Endodermal cell (in vitro differentiated cells): ENCODE measurements around the gene RFPL3. TPM values are rescaled to one million over a fixed set of nuclear protein-coding genes. Genes with fewer than 3 reads are reported as not detected.
A peak's percentile ranks its signal among the peaks of the same experiment; 100 is the strongest.

Experiments used
- DNase-seq: peaks from one replicate; pipeline ENCODE4 v3.0.0-alpha.2; 2017
- H3K27ac ChIP-seq: 2 replicates; pipeline ENCODE4 v1.5.1; 2013; ENCODE audit warnings: mild to moderate bottlenecking, low read depth, low read length, moderate library complexity
- H3K27me3 ChIP-seq: 2 replicates; pipeline ENCODE4 v1.6.1; 2013; ENCODE audit warnings: mild to moderate bottlenecking, low read length, moderate library complexity; ENCODE audit not compliant: insufficient read depth, control insufficient read depth, poor library complexity, severe bottlenecking
- H3K36me3 ChIP-seq: 2 replicates; pipeline ENCODE4 v1.7.0; 2013; ENCODE audit warnings: mild to moderate bottlenecking, low read length, moderate library complexity; ENCODE audit not compliant: control insufficient read depth, insufficient read depth
- H3K4me1 ChIP-seq: one replicate; pipeline ENCODE4 v1.7.0; 2013; ENCODE audit warnings: low read length; ENCODE audit not compliant: control insufficient read depth, insufficient read depth
- H3K4me3 ChIP-seq: 2 replicates; pipeline ENCODE4 v1.5.1; 2013; ENCODE audit warnings: mild to moderate bottlenecking, low read length, moderate library complexity
- H3K9ac ChIP-seq: 2 replicates; pipeline ENCODE4 v1.6.1; 2013; ENCODE audit warnings: mild to moderate bottlenecking, low read length, moderate library complexity; ENCODE audit not compliant: poor library complexity, severe bottlenecking; ENCODE audit errors: extremely low read depth
- H3K9me3 ChIP-seq: 2 replicates; pipeline ENCODE4 v1.6.1; 2013; ENCODE audit warnings: mild to moderate bottlenecking, low read length, moderate library complexity; ENCODE audit not compliant: control insufficient read depth
- H3K27ac Mint-ChIP-seq: 2 replicates; pipeline ENCODE4 v1.8.0; 2020; ENCODE audit warnings: mixed read lengths
- H3K27me3 Mint-ChIP-seq: 2 replicates; pipeline ENCODE4 v1.8.0; 2021; ENCODE audit warnings: mild to moderate bottlenecking, mixed read lengths; ENCODE audit not compliant: insufficient read depth
- H3K36me3 Mint-ChIP-seq: 2 replicates; pipeline ENCODE4 v1.8.0; 2020; ENCODE audit warnings: low read depth, mixed read lengths
- H3K4me1 Mint-ChIP-seq: 2 replicates; pipeline ENCODE4 v1.8.0; 2020; ENCODE audit warnings: mixed read lengths
- H3K4me3 Mint-ChIP-seq: 2 replicates; pipeline ENCODE4 v1.8.0; 2020; ENCODE audit warnings: mild to moderate bottlenecking, moderate library complexity, mixed read lengths
- H3K9me3 Mint-ChIP-seq: 2 replicates; pipeline ENCODE4 v1.8.0; 2020; ENCODE audit warnings: mild to moderate bottlenecking, mixed read lengths
- WGBS, 2 experiments: methylation state at CpG; one replicate each; pipeline versions ENCODE4 v1.1.5 to v1.1.7; 2013; ENCODE audit warnings: missing lambda C conversion rate in 2 of 2, mixed read lengths in 1 of 2; ENCODE audit not compliant: insufficient coverage in 1 of 2, insufficient read length in 1 of 2; 5-methylcytosine and 5-hydroxymethylcytosine counted together
- total RNA-seq, 2 donors: library from RNA; stranded (reverse); fragmentation: NEBNext Ultra II Directional in 1 of 2; extraction: Animal tissue kit (Norgen Biotek cat#: 25700) in 1 of 2; gene quantifications; 2 replicates in 1 of 2; 3 replicates in 1 of 2; pipeline ENCODE4 v1.2.1, GENCODE V29; 2021
- TF ChIP-seq, protein P1 (sequence below): fragments of 200-600 bp; sonication (generic); conservative IDR thresholded peaks from 2 replicates; pipeline ENCODE4 v1.5.0; 2021; ENCODE audit warnings: antibody characterized with exemption, mild to moderate bottlenecking

The RFPL3 gene
- total RNA-seq, 2 donors from 2014 or later, result not detected

DNA sequence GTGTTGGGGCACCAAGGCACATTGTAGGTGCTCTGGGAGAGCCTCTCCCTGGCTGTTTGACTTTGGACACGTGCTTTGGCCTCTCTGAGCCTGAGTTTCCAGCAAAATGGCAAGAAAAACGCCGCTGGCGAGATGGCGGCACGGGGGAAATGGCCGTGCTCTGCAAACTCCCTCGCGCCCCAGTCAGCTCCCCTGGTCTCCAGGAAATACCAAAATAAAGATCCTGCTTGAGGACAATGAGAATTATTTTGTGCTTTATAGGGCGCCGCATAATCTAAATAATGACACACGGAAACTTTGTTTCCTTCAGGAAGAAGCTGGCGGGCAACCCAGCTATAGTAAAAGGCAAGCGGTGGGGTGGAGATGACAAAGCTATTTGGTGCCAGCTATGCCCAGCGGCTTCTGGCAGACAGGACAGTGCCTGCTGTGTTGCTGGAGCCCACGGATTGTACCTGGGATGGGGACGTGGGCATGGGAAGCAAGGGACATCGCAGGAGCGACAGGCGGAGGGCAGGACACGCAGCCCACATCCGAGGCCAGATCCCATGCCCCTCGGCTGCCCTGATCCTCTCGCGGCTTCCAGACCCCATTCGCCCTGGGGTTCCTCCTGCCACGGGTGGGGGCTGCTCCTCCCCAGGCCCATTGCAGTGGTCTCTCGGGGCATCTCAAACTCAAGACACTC is 26.3 kb upstream of the RFPL3 start:
- H3K4me3 Mint-ChIP-seq, result no peak overlapping the region
- peaks cover 5% of the 10 kb centered on the region for H3K4me1 Mint-ChIP-seq
- no peaks in the 10 kb centered on the region for H3K27me3 ChIP-seq
- H3K9me3 Mint-ChIP-seq, result peaks cover 3% of the 10 kb centered on the region
- no peak overlapping the region for H3K27ac ChIP-seq
- peaks cover 3% of the 10 kb centered on the region for H3K4me1 ChIP-seq
- H3K4me3 ChIP-seq, result no peak overlapping the region
- H3K36me3 ChIP-seq, result no peaks in the 10 kb centered on the region
- peak; percentile 32 for DNase-seq
- H3K36me3 Mint-ChIP-seq, result no peaks in the 10 kb centered on the region
- no peak overlapping the region for H3K27ac Mint-ChIP-seq
- peaks cover 6% of the 10 kb centered on the region for H3K27me3 Mint-ChIP-seq
- TF ChIP-seq, protein P1, sequence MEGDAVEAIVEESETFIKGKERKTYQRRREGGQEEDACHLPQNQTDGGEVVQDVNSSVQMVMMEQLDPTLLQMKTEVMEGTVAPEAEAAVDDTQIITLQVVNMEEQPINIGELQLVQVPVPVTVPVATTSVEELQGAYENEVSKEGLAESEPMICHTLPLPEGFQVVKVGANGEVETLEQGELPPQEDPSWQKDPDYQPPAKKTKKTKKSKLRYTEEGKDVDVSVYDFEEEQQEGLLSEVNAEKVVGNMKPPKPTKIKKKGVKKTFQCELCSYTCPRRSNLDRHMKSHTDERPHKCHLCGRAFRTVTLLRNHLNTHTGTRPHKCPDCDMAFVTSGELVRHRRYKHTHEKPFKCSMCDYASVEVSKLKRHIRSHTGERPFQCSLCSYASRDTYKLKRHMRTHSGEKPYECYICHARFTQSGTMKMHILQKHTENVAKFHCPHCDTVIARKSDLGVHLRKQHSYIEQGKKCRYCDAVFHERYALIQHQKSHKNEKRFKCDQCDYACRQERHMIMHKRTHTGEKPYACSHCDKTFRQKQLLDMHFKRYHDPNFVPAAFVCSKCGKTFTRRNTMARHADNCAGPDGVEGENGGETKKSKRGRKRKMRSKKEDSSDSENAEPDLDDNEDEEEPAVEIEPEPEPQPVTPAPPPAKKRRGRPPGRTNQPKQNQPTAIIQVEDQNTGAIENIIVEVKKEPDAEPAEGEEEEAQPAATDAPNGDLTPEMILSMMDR, result no peak
- WGBS, 2 experiments, result 94 to 97% methylated on average over 25 to 28 of the region's 28 CpGs
- no peak overlapping the region for H3K9ac ChIP-seq
- H3K9me3 ChIP-seq, result no peaks in the 10 kb centered on the region

DNA sequence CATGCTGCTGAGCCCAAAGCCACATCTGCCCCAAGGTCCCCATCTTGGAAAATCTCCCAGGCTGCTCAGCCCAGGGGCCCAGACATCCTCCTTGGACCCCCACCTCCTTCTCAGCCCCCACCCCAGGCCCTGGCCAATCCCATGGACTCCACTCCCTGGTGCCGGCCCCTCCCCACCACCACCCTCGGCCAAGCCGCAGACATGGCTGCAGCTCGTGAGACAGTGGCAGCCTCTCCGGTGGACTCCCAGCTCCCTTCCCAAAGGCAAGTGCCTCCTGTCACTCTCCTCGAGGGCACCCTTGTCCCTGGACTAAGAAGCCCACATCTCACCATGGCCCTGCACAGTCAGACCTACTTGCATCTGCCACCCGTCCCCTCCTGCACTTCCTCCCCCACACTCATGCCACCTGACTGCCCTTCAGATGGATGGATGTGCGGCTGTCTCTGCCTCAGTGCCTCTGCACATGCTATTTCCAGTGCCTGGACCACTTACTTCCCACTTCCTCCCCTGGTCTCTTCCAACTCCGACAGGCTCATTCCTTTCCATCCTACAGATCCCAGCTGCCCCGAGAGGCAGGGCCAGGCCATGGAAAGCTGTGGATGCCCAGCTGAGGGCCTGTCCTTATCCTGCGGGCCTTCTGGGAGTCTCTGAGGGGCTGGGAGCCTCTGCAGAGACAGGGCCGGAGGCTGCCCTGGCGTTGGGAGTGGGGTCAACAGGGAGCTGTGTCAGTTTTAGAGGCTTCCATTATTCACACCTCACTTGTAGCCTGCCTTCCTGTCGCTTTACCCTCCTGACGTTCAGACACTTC is 25.5 kb upstream of the RFPL3 start:
- Histone ChIP-seq H3K4me3 (no peak overlapping the region), H3K4me1 (peaks cover 3% of the 10 kb centered on the region), H3K27me3 (no peaks in the 10 kb centered on the region), H3K27ac (no peak overlapping the region), H3K9me3 (no peaks in the 10 kb centered on the region), H3K9ac (no peak overlapping the region), H3K36me3 (no peaks in the 10 kb centered on the region)
- Mint-ChIP-seq H3K27ac (no peak overlapping the region), H3K36me3 (no peaks in the 10 kb centered on the region), H3K4me3 (no peak overlapping the region), H3K9me3 (no peaks in the 10 kb centered on the region), H3K27me3 (peaks cover 6% of the 10 kb centered on the region), H3K4me1 (peaks cover 7% of the 10 kb centered on the region)
- TF ChIP-seq, protein P1, result no peak
- peak; percentile 34 for DNase-seq
- WGBS, 2 experiments, result 85 to 86% methylated on average over 13 to 15 of the region's 15 CpGs

DNA sequence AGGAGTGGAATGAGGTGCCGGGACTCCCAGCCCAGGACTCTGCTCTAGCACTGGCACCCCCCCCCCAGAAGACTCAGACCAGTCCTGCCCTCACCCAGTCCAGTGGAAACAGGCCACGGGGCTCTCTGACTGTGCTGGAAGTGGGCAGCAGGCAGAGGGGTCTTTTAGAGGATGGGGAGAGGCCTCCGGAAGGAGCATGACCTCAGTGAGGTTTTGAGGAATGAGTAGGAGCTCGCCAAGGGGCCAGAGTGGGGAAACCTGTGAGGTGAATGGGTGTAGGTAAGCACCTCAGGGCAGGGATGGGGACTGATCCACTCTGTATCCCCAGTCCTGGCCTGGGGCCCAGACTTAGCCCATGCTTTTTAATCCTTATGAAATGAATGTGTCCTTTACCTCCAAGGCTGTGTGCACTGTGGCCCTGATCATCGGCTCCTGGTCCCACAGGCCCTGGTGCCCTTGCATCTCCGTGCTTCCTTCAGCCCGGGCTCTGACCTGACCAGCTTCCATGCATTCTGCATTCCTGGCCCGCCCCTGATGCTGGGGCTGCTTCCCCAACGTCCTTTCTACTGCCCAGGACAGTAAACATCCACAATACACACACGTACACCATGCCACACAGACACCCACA is 24.4 kb upstream of the RFPL3 start:
- peak; percentile 26 for DNase-seq
- H3K27ac Mint-ChIP-seq, result no peak overlapping the region
- TF ChIP-seq, protein P1, result no peak

More for the DNA sequence above, 24.4 kb upstream of the RFPL3 start:
- no peaks in the 10 kb centered on the region for H3K9me3 ChIP-seq
- peaks cover 3% of the 10 kb centered on the region for H3K4me1 ChIP-seq
- Mint-ChIP-seq H3K36me3 (no peaks in the 10 kb centered on the region), H3K9me3 (no peaks in the 10 kb centered on the region), H3K4me3 (no peak overlapping the region), H3K4me1 (peaks cover 7% of the 10 kb centered on the region), H3K27me3 (peaks cover 4% of the 10 kb centered on the region)
- no peak overlapping the region for H3K4me3 ChIP-seq
- H3K9ac ChIP-seq, result no peak overlapping the region
- WGBS, 2 experiments, result 87 to 98% methylated on average over 6 to 9 of the region's 10 CpGs
- no peak overlapping the region for H3K27ac ChIP-seq
- no peaks in the 10 kb centered on the region for H3K36me3 ChIP-seq
- H3K27me3 ChIP-seq, result no peaks in the 10 kb centered on the region
